Activated CD8-positive, alpha-beta memory T cell treated with anti-CD3 and anti-CD28 coated beads, Interleukin-2, amount 10 ng/mL, durations not matched to agents 7 days and 5 days (primary cell): ENCODE data around the gene SLC1A1. TPM values are rescaled to one million over a fixed set of nuclear protein-coding genes. Genes with fewer than 3 reads are reported as not detected.
"Not testable (repeated sequence)": the region's sequence is repeated elsewhere in the genome, so short reads cannot be mapped to it uniquely, and the experiment has no call there.

Source experiments
- ATAC-seq: fragments of 150-1000 bp; cut with Tn5 transposase; one replicate; pipeline ENCODE4 v1.10.0; 2021; ENCODE audit warnings: moderate library complexity
- CTCF ChIA-PET: fragments of 350-600 bp; sonication (Branson Sonifier 250); formaldehyde crosslinking; loops from one replicate; lab custom pipeline; 2021; ENCODE audit warnings: antibody characterized with exemption; lab: Charles Lee
- DNase-seq: peaks from one replicate; pipeline ENCODE4 v3.0.0-alpha.2; 2020
- H3K27ac Mint-ChIP-seq: one replicate; pipeline ENCODE4 v1.8.0; 2021; ENCODE audit warnings: mild to moderate bottlenecking, mixed read lengths
- H3K27me3 Mint-ChIP-seq: one replicate; pipeline ENCODE4 v1.8.0; 2021; ENCODE audit warnings: mixed read lengths
- H3K36me3 Mint-ChIP-seq: one replicate; pipeline ENCODE4 v1.8.0; 2021; ENCODE audit warnings: mild to moderate bottlenecking, mixed read lengths
- H3K4me1 Mint-ChIP-seq: one replicate; pipeline ENCODE4 v1.8.0; 2021; ENCODE audit warnings: mixed read lengths
- H3K4me3 Mint-ChIP-seq: one replicate; pipeline ENCODE4 v1.8.0; 2021; ENCODE audit warnings: mild to moderate bottlenecking, moderate library complexity, mixed read lengths
- H3K9me3 Mint-ChIP-seq: one replicate; pipeline ENCODE4 v1.8.0; 2022; ENCODE audit warnings: low read depth, mixed read lengths
- total RNA-seq, 2 experiments: library from RNA; stranded (reverse); gene quantifications; one replicate each; pipeline ENCODE4 v1.2.3, GENCODE V29; 2021

Gene SLC1A1
- total RNA-seq, 2 experiments from 2014 or later, result 0.14 TPM; not detected in 1

GRCh38 chr9:4600368-4600767 is 110.1 kb downstream of the SLC1A1 start:
- Mint-ChIP-seq H3K27ac (peak overlapping the region; percentile 14), H3K27me3 (no peaks in the 10 kb centered on the region), H3K4me3 (no peak overlapping the region), H3K4me1 (peaks cover 30% of the 10 kb centered on the region), H3K36me3 (no peaks in the 10 kb centered on the region), H3K9me3 (no peaks in the 10 kb centered on the region)
- DNase-seq, result no peak
- no peak for ATAC-seq
- CTCF ChIA-PET, result interaction anchor here (0.6 to 2.0 kb wide), 5 partner anchors 12 to 159 kb away, joined by 3 to 6 read pairs (median 3); no protein-coding TSS in a partner anchor

- no peak overlapping the region for H3K27ac Mint-ChIP-seq
- H3K4me1 Mint-ChIP-seq, result peaks cover 20% of the 10 kb centered on the region
Observed at GRCh38 chr9:4603830-4604229, 113.6 kb downstream of the SLC1A1 start.

GRCh38 chr9:4604678-4605095 is 114.4 kb downstream of the SLC1A1 start:
- peaks cover 20% of the 10 kb centered on the region for H3K4me1 Mint-ChIP-seq
- H3K4me3 Mint-ChIP-seq, result no peak overlapping the region
- H3K27me3 Mint-ChIP-seq, result no peaks in the 10 kb centered on the region
- DNase-seq, result peak; percentile 84
- peak overlapping the region; percentile 5 for H3K27ac Mint-ChIP-seq
- peak; percentile 91 for ATAC-seq
- no peaks in the 10 kb centered on the region for H3K36me3 Mint-ChIP-seq
- no peaks in the 10 kb centered on the region for H3K9me3 Mint-ChIP-seq
- CTCF ChIA-PET, result interaction anchor here (0.7 to 2.5 kb wide), 33 partner anchors 8 to 581 kb away, joined by 3 to 26 read pairs (median 4); partner anchors contain the start of genes AK3, INSL6 and SPATA6L

More at GRCh38 chr9:4603830-4604229, 113.6 kb downstream of the SLC1A1 start:
- H3K27me3 Mint-ChIP-seq, result no peaks in the 10 kb centered on the region
- H3K4me3 Mint-ChIP-seq, result no peak overlapping the region
- CTCF ChIA-PET, result interaction anchor here (1.1 to 2.5 kb wide), 11 partner anchors 11 to 155 kb away, joined by 3 to 26 read pairs (median 6); partner anchors contain the start of gene SPATA6L
- H3K36me3 Mint-ChIP-seq, result no peaks in the 10 kb centered on the region
- no peak for DNase-seq
- no peaks in the 10 kb centered on the region for H3K9me3 Mint-ChIP-seq
- no peak for ATAC-seq

GRCh38 chr9:4606033-4606432 is 115.8 kb downstream of the SLC1A1 start:
- not testable (repeated sequence) for H3K36me3 Mint-ChIP-seq, H3K9me3 Mint-ChIP-seq, H3K27me3 Mint-ChIP-seq, ATAC-seq
- peak overlapping the region; percentile 18 for H3K4me3 Mint-ChIP-seq
- CTCF ChIA-PET, result interaction anchor here (1.5 to 1.6 kb wide), 2 partner anchors 26 to 32 kb away, joined by 4 to 10 read pairs; no protein-coding TSS in a partner anchor
- DNase-seq, result peak; percentile 80
- H3K27ac Mint-ChIP-seq, result peak overlapping the region; percentile 63
- H3K4me1 Mint-ChIP-seq, result peaks cover 13% of the 10 kb centered on the region

DNA sequence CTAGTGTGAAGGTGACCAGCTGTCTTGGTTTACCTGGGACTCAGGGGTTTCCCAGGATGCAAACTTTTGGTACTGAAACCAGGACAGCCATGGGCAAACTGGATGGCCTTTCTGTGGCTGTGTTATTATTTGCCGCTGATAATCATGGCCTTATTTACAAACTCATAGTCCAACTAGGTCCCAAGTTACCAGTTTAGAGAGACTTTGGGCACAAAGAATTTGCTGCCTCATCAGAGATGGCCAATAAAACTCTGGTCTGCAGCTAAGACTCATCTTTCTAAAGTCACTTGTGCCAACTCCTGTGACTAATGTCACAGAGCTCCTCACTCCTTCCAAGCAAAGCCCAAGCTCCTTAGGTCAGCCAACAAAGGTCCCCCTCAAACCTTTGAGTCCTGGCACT is 124.4 kb downstream of the SLC1A1 start:
- peaks cover 9% of the 10 kb centered on the region for H3K4me1 Mint-ChIP-seq

GRCh38 chr9:4615251-4615650 is 125.0 kb downstream of the SLC1A1 start:
- peaks cover 4% of the 10 kb centered on the region for H3K9me3 Mint-ChIP-seq
- no peak overlapping the region for H3K4me3 Mint-ChIP-seq
- no peak for ATAC-seq
- H3K27ac Mint-ChIP-seq, result no peak overlapping the region
- H3K36me3 Mint-ChIP-seq, result peaks cover 5% of the 10 kb centered on the region
- DNase-seq, result no peak
- peaks cover 5% of the 10 kb centered on the region for H3K27me3 Mint-ChIP-seq
- CTCF ChIA-PET, result interaction anchor here (1.8 kb wide), 1 partner anchor 11 kb away, joined by 6 read pairs; no protein-coding TSS in a partner anchor
- H3K4me1 Mint-ChIP-seq, result peaks cover 16% of the 10 kb centered on the region

More for the DNA sequence above, 124.4 kb downstream of the SLC1A1 start:
- no peaks in the 10 kb centered on the region for H3K9me3 Mint-ChIP-seq
- CTCF ChIA-PET, result interaction anchor here (1.8 kb wide), 1 partner anchor 10 kb away, joined by 6 read pairs; no protein-coding TSS in a partner anchor
- ATAC-seq (no peak), DNase-seq (no peak)
- H3K27me3 Mint-ChIP-seq, result peaks cover 5% of the 10 kb centered on the region
- no peak overlapping the region for H3K4me3 Mint-ChIP-seq
- H3K36me3 Mint-ChIP-seq, result peaks cover 3% of the 10 kb centered on the region
- H3K27ac Mint-ChIP-seq, result no peak overlapping the region

DNA sequence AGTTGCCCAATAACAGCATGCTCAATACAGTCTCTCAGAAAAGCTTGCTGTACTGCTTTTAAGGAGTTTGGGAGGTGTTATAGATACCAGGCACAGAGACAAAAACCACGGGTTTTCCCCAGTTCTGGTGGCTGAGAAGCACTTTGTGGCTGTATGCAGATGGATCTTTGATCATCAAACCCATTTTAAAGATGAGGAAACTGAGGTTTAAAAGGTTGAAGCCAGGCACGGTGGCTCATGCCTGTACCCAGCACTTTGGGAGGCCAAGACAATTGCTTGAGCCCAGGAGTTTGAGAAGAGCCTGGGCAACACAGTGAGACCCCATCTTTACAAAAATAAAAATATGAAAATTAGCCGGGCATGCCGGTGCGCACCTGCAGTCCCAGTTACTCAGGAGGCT is 125.5 kb downstream of the SLC1A1 start:
- DNase-seq, result no peak
- CTCF ChIA-PET, result interaction anchor here (1.8 kb wide), 1 partner anchor 11 kb away, joined by 6 read pairs; no protein-coding TSS in a partner anchor
- Mint-ChIP-seq H3K27me3 (peaks cover 5% of the 10 kb centered on the region), H3K36me3 (peaks cover 10% of the 10 kb centered on the region), H3K9me3 (peaks cover 4% of the 10 kb centered on the region), H3K4me3 (no peak overlapping the region), H3K27ac (no peak overlapping the region), H3K4me1 (peaks cover 21% of the 10 kb centered on the region)
- ATAC-seq, result no peak

DNA sequence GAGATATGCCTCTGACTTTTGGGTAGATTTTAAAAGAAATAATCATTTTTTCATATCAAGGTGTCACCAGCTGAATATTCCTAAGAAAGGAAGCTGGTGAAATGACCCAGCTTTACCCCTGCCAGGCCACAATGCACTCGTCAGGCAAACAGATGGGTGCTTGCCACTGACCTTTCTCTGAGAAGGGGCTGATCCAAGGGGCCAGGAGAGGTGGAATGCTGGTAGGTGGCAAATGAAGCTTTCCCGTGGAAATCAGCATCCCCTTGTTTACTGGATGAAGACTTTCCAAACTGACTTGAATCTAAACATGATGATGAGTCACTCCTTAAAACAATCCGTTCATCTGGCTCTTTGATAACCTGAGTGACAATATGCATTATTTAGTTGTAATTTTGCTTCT is 127.5 kb downstream of the SLC1A1 start:
- H3K27me3 Mint-ChIP-seq, result peaks cover 5% of the 10 kb centered on the region
- H3K27ac Mint-ChIP-seq, result no peak overlapping the region
- CTCF ChIA-PET, result no interaction called here
- H3K4me3 Mint-ChIP-seq, result no peak overlapping the region
- peaks cover 16% of the 10 kb centered on the region for H3K36me3 Mint-ChIP-seq
- peaks cover 9% of the 10 kb centered on the region for H3K9me3 Mint-ChIP-seq
- DNase-seq (no peak), ATAC-seq (no peak)
- H3K4me1 Mint-ChIP-seq, result peaks cover 26% of the 10 kb centered on the region

DNA sequence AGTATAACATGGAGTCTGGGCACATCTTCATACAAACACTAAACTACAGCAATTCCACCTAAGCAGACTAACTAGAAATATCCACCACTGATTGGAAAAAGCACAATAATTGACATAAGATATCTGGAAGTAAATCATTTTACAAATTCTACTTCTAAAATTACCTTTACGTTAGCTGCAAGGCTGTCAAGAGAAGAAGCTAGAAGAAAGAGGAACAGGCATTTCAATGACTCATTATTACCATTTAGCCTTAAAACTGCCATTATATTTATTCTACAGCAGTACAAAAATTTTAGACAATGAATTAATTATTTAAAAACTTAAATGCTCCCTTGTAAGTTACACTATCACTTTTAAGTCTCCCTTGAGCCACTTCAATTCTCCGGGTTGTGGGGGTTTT is 128.4 kb downstream of the SLC1A1 start:
- peaks cover 9% of the 10 kb centered on the region for H3K9me3 Mint-ChIP-seq
- H3K27ac Mint-ChIP-seq, result no peak overlapping the region
- ATAC-seq, result no peak
- CTCF ChIA-PET, result interaction anchor here (2.4 kb wide), 1 partner anchor 14 kb away, joined by 12 read pairs; no protein-coding TSS in a partner anchor
- peaks cover 5% of the 10 kb centered on the region for H3K27me3 Mint-ChIP-seq
- peaks cover 26% of the 10 kb centered on the region for H3K4me1 Mint-ChIP-seq
- H3K4me3 Mint-ChIP-seq, result no peak overlapping the region
- peaks cover 16% of the 10 kb centered on the region for H3K36me3 Mint-ChIP-seq
- DNase-seq, result no peak

GRCh38 chr9:4620057-4620765 is 129.9 kb downstream of the SLC1A1 start:
- Mint-ChIP-seq H3K4me3 (no peak overlapping the region), H3K9me3 (peaks cover 9% of the 10 kb centered on the region), H3K4me1 (peaks cover 26% of the 10 kb centered on the region), H3K27me3 (peaks cover 3% of the 10 kb centered on the region), H3K27ac (peak overlapping the region; percentile 52), H3K36me3 (peaks cover 16% of the 10 kb centered on the region)
- CTCF ChIA-PET, result interaction anchor here (1.4 to 2.4 kb wide), 2 partner anchors 16 to 20 kb away, joined by 3 to 12 read pairs; no protein-coding TSS in a partner anchor
- peak; percentile 79 for ATAC-seq
- peak; percentile 75 for DNase-seq

DNA sequence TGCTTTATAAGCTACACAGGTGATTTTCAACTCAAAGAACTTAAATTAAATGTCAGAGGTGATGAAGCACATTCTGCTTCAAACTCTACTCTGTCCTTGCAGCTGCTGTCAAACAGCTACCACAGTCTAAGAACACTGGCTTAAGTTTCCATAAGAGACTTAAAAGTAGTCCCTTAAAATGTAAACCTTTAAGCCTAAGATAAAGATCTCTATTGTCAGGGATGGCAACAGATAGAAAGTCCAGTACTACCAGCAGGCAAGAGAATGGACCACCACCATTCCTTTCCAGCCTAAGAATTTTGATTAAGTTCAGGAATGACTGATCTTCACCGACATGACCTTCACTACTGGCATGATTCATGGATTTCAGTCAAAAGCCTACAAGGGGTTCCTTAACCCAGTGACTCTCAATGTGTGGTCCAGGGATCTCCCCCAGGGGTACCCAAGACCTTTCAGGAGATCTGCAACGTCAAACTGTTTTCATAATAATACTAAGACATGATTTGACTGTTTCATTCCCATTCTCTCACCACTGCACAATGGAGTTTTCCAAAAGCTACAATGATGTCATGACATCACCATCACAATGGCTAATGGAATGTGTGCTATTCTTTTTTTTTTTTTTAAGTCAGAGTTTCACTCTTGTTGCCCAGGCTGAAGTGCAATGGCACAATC is 130.8 kb downstream of the SLC1A1 start:
- H3K9me3 Mint-ChIP-seq, result peaks cover 9% of the 10 kb centered on the region
- no peak overlapping the region for H3K27ac Mint-ChIP-seq
- H3K4me1 Mint-ChIP-seq, result peaks cover 26% of the 10 kb centered on the region
- H3K36me3 Mint-ChIP-seq, result peaks cover 16% of the 10 kb centered on the region
- no peak for DNase-seq
- H3K27me3 Mint-ChIP-seq, result peaks cover 3% of the 10 kb centered on the region
- ATAC-seq, result no peak
- H3K4me3 Mint-ChIP-seq, result no peak overlapping the region
- CTCF ChIA-PET, result interaction anchor here (1.4 to 2.4 kb wide), 2 partner anchors 16 to 19 kb away, joined by 3 to 6 read pairs; no protein-coding TSS in a partner anchor

DNA sequence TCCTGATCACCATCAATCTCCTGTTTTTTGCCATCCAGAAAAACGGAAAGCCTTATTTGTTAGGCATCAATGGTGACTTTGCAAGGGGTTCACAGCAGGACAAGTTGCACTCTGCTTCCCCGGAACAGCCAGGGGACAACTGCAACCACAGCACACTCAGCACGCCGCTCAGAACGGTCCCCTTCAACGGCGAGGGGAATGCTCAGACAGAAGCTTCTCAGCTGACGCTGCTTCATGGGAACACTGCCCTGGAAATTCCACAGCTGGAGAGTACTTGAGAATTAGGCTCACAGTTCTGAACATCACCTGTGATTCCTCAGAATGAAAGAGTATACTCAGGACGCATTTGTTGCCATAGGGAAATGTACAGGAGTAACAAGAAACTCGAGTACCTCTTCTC is 131.7 kb downstream of the SLC1A1 start:
- no peak for ATAC-seq
- CTCF ChIA-PET, result interaction anchor here (2.4 kb wide), 1 partner anchor 17 kb away, joined by 6 read pairs; no protein-coding TSS in a partner anchor
- H3K27ac Mint-ChIP-seq, result no peak overlapping the region

DNA sequence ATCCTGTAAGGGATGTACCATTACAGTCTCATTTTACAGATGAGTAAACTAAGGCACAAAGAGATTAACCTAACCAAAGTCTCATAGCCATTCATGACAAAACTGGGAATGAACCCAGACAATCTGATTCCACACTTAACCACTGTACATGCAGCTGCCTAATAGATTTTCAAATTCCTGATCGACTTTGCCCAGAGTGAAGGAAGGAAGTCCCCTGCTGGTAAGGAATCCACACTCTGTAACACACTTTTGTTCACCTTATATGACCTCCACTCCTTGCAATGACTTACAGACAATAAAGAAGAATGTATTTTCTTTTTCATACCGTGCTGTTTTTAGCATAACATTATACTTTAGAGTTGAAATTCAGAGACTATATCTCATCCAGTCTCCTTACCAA is 140.6 kb downstream of the SLC1A1 start:
- Mint-ChIP-seq H3K27ac (no peak overlapping the region), H3K4me1 (no peaks in the 10 kb centered on the region), H3K9me3 (no peaks in the 10 kb centered on the region), H3K27me3 (peaks cover 2% of the 10 kb centered on the region), H3K4me3 (no peak overlapping the region), H3K36me3 (no peaks in the 10 kb centered on the region)
- CTCF ChIA-PET, result interaction anchor here (0.7 kb wide), 1 partner anchor 26 kb away, joined by 3 read pairs; no protein-coding TSS in a partner anchor
- no peak for DNase-seq
- ATAC-seq, result no peak

More for the DNA sequence above, 131.7 kb downstream of the SLC1A1 start:
- Mint-ChIP-seq H3K9me3 (peaks cover 9% of the 10 kb centered on the region), H3K4me1 (peaks cover 26% of the 10 kb centered on the region), H3K4me3 (no peak overlapping the region), H3K36me3 (peaks cover 16% of the 10 kb centered on the region), H3K27me3 (peaks cover 5% of the 10 kb centered on the region)
- no peak for DNase-seq
